Esophagus muscularis mucosa (tissue), 3 donors: Measurements from ENCODE around the gene SH3BP5.

Source experiments
- CTCF ChIP-seq, 3 experiments: fragments of 200-600 bp in 2 of 3; fragments of 450-650 bp in 1 of 3; sonication (generic) in 2 of 3; IDR thresholded peaks; one replicate each; pipeline ENCODE4 v1.5.1; 2017 to 2019; ENCODE audit warnings: antibody characterized with exemption in 3 of 3, mild to moderate bottlenecking in 2 of 3, moderate library complexity in 1 of 3
- POLR2AphosphoS5 ChIP-seq, 2 donors: sonication (generic); formaldehyde crosslinking; IDR thresholded peaks; one replicate each; pipeline ENCODE4 v1.6.1; 2017; ENCODE audit warnings: antibody characterized with exemption in 2 of 2

GRCh38 chr3:15220056-15220455 lies 112.3 kb downstream of the SH3BP5 start:
- TF ChIP-seq CTCF (IDR thresholded peaks at IDR 0.05) (no peak), POLR2AphosphoS5 (IDR thresholded peaks at IDR 0.05) (no peak)
